HG03354 (cell line): ENCODE measurements around the gene PRDM5.

Experiments used
- ATAC-seq: cut with Tn5 transposase; IDR thresholded peaks from one replicate; pipeline ENCODE4 v1.9.1; 2021; ENCODE audit warnings: mild to moderate bottlenecking; ENCODE audit not compliant: unreplicated experiment, poor library complexity, severe bottlenecking

Gene PRDM5

DNA sequence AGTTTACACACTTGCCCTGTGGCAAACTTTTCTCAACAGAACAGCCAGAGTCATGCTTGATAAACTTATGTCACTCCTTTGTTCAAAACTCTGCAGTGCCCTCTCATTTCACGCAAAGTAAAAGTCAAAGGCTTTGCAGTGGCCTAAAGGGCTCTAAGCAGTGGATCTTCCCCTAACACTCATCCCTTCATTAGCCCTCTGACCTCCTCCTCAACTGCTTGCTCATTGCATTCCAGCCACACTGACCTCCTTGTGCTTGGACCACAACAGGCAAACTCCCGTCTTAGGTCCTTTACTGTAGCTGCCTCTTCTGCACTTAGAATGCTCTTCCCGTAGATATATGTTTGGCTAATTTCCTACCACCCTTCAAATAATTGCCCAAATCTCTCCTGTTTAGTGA is 5.6 kb downstream of the PRDM5 start:
- ATAC-seq = no peak

DNA sequence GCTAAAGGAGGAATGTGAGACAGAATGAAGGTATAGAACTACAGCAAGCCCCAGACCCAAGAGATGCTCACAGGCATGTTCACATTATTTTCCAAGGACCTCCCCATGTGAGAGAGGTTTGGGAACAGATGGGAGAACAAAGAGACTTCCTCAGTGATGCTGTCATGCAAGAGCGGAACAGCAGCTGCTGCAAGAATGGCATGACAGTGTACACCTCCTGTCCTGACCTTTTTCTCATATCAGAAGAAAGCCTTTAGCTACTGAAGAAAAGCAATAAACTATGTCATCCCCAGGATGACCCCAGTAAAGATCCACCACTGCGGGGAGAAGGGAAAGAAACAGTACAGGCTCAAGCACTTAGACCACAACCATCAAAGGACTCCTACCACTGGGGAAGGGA is 7.2 kb downstream of the PRDM5 start:
- no peak for ATAC-seq

DNA sequence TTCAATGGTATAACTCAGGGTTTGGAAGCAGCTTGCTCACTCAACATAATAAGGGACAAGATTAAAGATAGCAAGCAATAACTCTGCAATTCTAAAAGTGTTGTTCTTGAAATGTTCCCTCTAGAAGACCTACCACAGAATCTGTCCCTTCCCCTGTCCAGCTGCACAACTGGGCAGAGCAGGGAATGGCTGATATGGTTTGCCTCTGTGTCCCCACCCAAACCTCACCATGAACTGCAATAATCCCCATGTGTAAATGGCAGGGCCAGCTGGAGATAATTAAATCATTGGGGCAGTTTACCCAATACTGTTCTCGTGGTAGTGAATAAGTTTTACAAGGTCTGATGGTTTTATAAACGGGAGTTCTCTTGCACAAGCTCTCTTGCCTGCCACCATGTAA is 19.1 kb downstream of the PRDM5 start:
- ATAC-seq = no peak

DNA sequence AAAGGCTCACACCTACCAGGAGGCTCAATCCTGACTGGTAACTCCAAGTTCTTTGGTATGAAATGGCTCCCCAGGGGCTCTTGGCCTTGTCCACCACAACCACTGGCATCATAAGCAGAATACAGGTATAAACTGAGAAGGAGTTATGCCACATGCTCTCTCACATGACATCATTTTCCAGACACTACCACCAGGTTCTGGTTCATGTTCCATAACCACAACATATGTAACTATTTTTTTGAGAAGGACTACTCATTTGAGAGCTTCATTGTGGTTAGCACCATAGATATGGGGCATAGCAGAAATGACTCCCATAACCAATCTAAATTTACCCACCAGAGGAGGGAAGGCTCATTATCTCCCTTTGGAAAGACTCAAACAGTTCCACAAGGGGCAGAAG is 19.6 kb downstream of the PRDM5 start:
- ATAC-seq = no peak

DNA sequence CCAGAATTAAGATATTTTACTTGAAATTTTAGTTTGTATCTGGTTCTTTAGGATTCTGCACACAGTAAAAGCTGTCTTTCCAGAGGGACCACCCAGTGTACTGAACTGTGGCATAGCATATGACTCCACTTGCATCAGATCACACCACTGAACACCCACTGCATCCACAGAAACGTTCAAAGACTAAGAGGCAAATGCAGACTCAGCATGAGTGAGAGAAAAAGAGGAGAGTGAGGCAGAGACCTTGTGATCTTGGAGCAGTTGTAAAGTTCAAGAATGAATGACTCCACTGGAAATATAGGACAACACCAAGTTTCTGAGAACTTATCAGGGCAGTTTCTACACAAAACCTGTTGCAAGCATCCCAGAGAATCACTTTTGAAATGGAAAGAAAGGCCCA is 20.8 kb downstream of the PRDM5 start:
- ATAC-seq = no peak

DNA sequence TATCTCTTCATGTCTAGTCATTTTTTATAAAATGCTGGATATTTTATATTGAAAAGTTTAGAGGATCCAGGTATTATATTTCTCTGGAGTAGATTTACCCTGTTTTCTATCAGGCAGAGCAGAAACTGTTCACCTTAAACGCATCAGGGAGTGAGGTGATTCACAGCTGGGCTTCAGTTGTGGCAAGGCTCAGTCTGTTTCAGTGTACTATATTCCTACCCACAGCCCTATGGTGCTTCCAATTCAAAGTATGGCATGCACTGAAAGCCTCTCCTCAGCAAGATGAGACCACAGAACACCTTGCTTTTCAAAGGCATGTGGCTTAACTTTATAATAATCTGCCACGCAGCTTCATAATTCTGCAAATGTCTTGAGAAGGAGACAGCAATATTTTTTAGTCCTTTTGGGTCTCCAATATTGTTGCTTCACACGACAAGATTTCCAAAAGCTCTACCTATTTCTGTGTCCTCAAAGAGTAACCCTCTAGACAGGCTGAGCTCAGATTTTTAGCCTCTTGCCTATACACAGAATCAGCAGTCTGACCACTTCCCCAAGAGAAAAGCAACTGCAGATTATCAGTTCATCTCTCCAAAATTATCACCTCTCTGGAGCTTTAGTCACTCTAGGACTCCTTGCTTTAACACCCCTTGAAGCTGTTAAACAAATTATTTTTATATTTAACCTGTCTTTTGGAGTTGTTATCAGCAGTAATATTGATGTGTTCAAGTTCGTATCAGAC is 24.4 kb downstream of the PRDM5 start:
- ATAC-seq = no peak

DNA sequence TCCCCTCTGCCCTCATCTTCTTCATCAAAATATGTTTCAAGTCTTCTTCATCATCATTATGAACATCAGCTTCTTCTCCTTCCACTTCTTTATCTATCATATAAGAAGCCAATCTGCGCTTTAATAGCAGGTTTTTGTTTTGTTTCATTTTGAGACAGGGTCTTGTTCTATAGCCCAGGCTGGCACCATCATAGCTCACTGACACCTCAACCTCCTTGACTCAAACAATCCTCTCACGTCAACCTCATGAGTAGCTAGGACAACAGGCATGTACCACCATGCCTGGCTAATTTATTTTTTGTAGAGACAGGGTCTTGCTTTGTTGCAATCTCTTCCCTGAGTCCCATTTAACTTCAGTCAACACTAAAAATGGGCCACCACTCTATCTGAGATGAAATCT is 27.0 kb downstream of the PRDM5 start:
- ATAC-seq = no peak

DNA sequence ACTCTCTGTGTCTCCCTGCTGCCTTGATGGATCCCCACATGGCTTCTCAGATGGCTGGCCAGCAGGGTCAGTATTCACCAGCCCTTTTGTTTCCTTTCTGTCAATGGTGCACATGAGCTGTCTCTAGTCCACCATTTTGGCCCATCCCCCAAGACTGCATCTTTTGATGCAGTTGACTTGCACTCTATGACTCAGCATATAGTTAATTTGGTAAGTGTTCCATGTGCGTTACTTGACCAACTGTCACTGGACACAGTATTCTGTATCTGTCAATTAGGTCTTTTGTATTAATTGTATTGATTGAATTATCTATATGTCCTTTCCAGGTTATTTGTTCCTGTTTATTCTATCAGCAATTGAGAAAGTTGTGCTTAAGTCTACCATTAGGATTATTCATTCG is 29.2 kb downstream of the PRDM5 start:
- ATAC-seq = no peak

DNA sequence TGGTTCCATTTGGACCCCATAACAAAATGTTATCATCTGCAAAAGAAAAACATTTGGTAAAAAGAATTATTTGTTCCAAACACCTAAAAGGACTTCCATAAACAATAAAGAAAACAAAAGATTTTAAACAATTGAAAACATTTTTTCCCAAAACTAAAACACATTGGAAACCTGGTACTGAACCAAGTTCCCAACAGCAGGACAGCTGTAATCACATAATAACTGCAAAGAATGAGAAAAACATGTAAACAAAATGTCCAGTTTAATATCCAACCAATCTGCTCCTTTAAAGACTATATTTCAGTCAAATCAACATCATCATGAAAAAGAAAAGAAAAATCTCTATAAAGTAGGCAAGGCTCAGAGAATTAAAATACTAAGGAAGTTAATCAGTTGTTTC is 36.3 kb downstream of the PRDM5 start:
- ATAC-seq = no peak

DNA sequence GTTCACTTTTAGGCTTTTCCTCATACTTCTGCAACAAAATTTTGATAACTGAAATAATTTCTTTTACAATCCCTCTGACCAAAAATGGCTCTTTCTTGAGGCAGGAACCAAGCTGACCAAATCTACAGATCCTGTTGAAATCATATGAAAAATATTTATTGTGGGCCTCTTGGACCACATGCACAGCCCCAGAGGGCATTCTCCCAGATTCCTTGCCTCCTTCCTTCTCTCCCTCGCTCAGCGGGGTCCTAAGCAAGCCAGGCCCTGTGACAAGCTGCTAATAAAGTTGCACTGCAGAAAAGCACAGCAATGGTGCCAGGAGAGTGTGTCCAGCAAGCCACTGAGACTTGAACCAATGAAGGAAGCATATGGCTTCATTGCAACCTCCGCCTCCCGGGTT is 40.7 kb downstream of the PRDM5 start:
- no peak for ATAC-seq

DNA sequence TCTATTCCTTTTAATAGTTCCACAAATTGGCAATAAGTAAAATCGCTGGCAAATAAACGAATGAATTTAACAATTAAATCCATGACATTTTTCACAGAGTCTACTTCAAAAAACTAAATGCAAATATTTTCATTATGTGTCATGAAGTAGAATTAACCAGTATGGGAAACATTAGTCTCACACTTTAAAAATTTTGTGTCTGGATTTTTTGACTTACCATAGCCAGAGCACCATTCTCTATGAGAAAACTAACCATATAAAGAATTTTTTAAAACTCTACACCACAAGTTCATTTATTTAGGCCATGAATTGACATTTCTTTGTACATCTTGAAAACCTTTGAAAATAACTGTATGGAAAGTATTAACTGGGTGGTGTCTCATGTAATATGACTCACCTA is 41.2 kb downstream of the PRDM5 start:
- ATAC-seq = no peak

DNA sequence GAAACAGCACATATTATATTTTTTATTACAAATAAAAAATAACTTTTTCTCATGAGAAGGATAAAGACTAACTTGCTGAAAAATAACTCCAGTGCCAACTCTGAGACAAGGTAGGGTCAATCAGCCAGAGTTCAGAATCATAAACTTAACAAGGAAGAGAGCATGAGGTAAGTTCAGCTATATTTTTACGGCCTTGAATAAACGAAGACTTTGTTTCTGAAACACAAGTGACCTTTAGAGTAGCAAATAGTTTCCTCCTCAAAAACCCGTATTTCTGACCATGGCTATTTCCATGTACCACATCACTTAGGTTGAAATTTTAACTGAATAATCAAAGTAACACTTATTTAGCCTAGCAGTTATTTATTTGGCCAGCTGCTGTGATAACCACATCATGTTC is 45.5 kb downstream of the PRDM5 start:
- ATAC-seq = no peak

DNA sequence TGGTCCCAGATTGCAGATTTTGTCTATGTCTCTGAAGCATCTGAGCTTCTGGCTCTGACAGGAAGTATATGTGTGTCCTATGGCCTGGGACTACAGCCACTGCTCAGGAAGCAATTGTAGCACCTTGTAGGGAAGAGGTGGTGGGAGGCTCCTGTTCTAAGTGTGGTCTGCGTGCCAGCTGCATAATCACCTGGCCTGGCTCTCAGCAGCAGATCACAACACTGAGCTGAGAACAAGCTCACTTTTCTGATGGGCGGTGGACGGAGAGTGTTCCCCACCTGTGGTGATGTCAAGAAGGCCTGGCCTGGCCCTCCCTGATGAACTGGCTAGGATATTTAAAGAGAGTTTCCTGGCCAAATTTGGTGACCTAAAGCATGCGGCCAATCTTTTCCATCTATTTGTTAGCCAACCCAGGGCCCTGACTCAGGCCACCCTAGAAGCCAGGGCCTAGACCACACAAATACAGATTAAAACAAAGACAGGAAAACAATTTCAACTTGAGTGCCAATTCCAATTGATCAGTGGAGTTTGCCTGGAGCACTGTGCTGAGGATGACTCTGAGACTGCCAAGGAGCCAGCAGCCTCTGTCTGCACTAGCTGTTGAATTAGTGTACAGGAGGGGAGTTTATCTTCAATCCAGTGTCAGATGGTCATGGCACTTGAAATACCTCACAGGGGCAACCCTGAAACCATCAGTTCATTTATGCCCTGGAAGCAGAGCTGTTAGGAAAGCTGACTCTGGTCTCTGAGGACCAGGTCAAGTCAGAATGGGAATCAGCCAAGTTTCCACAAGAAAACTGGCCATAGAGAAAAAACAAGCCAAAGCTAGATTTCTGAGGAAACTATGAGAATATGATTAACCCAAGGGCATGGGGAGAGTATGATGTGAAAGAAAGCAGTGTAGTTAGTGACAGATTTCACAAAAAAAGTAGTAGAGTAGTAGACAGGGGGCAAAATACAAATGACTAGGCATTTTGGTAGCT is 47.4 kb downstream of the PRDM5 start:
- ATAC-seq = no peak

DNA sequence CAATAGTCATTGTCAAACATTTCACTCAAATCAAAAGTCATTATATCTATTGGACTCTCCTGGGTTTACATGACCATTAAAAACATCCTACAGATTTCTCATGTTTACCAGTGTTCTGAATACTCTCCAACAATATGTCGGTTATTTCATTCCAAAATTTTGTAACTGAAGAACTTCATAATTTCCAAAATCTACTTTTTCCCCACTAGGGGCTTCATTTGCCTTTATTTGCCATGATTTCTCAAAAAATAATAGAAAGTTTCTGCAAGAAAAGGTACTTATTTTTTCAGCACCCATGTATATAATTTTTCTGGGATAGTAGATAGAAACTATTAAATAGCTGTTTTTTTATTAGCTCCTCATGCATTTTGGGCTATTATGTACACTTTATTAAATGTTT is 49.0 kb downstream of the PRDM5 start:
- no peak for ATAC-seq

DNA sequence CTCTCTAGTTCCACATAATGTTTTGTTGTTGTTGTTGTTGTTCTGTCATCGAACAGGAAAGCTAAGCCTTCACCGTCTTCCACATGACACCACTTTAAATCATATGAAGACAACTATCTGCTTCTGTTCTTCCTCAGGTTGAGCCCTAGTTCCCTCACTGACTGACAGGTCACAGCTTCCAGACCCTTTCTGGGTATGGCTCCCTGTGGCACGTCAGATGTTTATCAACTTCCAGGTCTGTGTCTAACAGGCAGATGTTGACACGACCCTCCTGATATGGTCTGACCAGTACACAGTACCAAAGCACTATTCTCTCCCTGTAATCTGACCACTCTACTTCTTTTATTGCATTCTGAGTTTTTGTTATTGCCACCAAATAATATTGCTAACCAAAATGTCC is 51.4 kb downstream of the PRDM5 start:
- no peak for ATAC-seq

DNA sequence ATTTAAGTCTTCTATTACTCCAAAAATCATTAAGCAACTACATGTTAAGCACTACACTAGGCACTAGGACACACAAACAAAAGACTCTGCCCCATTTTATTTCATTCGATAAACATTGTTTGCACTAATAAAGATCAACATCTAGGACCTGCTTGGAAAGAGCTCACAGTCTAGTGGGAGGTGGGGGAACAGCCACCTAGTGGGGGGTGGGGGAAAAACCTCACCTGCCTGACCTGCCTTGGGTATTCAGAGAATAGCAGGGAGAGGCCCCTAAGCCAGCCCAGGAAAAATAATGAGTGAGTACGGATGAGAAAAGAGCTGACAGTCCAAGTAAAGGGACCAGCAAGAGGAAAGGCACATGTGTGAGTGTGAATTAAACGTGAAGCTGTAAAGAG is 52.2 kb downstream of the PRDM5 start:
- peak; percentile 64 for ATAC-seq

DNA sequence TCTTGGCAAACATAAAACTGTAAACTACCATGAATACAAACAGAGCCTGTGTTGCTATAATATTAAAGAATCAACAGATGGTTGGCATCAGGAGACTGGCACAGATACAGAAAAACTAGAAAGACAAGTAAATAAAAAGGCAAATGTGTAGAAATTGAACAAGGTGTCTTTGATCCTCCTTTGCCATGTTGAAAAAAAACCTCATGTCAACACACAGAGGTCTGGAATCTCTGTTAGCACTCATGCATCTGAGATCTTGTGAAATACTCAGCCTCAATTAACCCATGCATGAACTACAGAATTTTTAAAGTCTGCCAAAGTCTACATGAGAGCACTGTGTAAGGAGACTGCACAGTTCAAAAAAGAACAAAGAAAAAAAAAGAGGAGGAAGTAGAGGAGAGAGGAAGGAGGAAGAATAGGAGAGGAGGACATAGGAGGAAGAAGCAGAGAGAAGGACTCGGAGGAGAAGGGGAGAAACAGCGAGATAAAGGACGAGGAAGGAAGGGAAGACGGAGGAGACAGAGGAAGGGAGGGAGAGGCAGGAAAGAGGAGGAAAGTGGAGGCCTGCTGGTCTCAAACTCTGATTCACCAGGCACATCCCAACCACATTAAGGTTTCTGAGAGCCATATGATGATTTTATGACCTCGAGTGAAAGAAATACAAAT is 52.8 kb downstream of the PRDM5 start:
- ATAC-seq = no peak

DNA sequence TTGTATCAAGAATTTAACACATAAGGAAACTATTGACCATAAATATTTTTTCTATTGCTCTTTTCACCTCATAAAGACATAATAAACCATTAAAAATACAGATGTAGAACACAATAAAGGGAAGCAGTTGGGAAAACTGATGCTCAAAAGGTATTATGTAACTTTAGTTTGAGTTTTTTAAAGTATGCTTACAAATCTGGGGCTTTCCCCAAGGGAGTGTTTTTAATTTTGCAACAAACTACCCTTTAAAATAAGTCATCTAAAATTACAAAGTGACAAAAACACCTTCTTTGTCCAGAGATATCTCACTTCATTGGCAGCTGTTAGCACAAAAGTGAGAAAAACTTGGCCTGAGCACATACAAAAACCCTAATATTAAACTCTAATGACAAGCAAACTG is 55.0 kb downstream of the PRDM5 start:
- no peak for ATAC-seq

DNA sequence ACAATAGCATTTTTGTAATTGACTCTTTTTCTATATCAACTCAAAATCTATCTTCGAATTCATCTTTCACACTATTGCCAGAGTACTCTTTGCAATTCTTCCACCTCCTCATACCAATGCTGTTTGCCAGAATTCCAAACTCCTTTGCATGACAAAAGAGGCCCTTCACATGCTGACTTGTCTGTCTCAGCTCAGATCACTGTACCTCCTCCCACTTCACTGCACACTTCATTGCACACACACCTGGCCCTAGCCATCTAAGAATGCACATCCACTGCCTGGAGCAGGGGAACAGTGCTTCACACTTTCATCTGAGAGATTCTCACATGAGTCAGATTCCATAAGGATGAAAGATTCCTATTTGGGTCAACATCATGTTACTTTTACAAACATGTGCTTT is 56.5 kb downstream of the PRDM5 start:
- ATAC-seq = peak; percentile 66

DNA sequence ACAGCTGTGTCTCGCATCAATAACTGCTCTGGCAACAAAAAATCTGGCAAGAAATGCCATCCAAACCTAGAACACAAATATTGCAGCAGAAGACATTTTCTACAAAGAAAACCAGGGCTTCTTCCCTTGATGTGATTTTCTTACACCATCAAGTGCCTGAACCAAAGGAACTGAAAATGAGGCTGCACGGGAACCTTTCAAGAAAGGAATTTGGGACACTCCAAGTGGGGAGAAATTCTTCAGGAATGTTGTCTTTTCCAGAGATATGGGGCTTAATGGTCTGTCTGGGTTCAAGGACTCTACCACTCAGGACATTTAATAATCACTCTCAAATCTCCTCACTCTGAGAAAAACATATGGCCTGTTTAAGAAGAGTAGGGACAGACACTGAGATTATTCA is 57.6 kb downstream of the PRDM5 start:
- no peak for ATAC-seq

DNA sequence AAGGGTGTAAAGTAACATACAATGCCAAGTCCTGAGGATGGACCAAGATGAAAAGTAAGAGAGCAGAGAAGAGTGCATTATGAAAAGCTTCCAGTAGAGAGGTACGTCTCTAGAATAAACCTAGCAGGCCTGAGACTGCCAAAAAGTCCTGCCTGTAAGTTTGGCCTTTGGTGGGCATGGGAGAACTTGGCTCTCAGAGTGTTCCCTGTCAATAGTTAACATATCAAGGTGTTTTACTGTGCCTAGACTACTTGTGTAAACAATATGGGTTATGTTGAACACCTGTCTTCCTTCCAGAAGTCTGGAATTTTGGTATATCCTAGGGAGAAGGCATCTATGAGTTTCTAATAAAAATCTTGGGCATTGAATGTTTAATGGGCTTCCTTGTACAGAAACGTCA is 60.1 kb downstream of the PRDM5 start:
- no peak for ATAC-seq
